ENCODE data around the gene MPZ. TPM values are rescaled to one million over a fixed set of nuclear protein-coding genes. Genes with fewer than 3 reads are reported as not detected.

MPZ gene
- total RNA-seq, 1 experiment from 2014 or later: 54.3 TPM

DNA sequence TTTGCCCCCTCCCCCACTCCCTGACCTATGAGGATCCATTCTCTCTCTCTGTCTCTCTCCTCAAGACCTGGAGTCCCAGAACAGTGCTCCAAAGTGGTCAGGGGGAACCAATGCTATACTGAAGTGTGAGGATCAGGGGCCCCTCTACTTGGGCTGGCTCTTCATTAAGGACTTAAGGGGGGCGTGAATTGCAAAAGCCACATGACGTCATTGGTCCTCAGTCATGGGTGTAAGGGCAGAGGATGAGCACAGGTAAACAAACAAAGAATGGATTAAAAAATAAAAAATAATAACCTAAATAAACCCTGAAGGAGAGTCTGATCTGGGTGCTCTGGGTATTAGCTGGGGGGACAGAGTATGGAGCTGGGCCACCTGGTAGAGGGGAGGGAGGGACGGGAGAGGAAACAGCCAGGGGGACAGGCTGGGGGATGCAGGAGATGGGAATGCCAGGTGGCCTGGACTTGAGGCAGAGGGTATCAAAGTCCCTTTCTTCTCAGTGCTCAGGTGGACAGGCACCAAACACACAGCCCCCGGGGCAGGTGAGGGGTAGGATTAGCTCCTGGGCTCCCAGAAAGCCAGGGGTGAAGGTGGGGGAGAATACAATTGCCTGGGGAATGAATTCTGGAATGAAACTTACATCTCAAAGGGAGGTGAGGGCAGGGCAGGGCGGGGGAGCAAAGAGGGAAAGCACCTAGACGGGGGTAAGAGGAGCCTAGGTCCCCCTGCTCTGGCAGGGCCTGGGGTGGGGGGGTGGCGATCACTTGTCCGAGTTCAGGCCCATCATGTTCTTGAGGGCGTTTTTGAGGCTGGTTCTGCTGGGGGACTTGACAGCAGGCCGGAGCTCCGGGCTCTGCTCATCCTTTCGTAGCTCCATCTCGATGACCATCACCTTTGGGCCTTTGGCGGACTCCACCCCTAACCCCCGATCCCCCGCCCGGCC is 4.6 kb downstream of the MPZ start:
- no peak for DNase-seq (ENCODE audit: extremely low read depth, low read depth)

DNA sequence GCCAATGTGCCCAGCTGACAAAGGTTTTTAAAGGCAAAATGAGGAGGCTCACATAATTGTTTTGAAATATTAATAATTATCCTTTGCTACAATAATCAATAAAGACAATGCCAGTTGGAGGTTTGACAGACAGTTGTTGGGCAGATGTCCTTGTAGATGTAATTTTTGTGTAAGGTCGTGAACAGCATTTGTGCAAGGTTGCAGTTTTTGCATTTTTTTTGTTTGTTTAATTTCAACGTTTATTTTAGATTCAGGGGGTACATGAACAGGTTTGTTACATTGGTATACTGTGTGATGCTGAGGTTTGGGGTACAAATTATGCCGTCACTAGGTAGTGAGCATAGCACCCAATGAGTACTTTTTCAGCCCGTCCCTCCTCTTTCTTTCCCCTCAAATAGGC is 9.3 kb downstream of the MPZ start:
- no peak for DNase-seq (ENCODE audit: extremely low read depth, low read depth)

- no peak for DNase-seq (ENCODE audit: extremely low read depth, low read depth)
Measured at GRCh38 chr1:161299347-161299746, 10.4 kb downstream of the MPZ start.

DNA sequence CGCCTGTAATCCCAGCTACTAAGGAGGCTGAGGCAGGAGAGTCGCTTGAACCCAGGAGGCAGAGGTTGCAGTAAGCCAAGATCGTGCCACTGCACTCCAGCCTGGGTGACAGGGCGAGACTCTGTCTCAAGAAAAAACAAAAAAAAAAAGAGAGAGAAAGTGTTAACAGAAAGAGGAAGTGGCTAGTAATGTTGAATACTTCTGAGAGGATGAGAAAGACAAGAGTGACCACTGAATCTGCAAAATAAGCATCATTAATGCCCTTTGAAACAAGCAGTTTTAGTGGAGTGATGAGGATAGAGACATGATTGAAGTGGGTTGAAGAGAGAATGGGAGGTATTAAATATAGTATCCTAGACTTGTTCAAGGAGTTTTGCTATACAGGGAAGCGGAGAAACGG is 11.7 kb downstream of the MPZ start:
- DNase-seq (ENCODE audit: extremely low read depth, low read depth): no peak

- no peak for DNase-seq (ENCODE audit: extremely low read depth, low read depth)
Measured at GRCh38 chr1:161297415-161297814, 12.4 kb downstream of the MPZ start.

DNA sequence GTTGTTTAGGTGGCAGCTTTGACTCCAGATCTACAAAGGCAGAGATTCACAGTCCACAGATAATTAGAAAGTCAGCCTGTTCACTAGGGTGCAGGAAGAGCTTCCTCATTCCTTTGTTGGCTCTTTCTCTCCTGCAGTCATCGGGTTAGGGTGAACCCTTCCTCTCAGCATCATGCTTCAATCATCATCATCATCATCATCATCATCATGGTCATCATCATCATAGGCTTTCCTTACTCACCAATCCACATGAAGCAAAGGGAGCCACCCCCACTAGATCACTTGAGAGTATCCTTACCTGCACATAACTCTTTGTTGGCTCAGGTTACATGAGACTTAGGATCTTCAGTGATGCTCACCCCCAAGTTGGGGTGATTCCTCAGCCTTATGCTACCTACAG is 19.0 kb downstream of the MPZ start:
- no peak for DNase-seq (ENCODE audit: extremely low read depth, low read depth)

DNA sequence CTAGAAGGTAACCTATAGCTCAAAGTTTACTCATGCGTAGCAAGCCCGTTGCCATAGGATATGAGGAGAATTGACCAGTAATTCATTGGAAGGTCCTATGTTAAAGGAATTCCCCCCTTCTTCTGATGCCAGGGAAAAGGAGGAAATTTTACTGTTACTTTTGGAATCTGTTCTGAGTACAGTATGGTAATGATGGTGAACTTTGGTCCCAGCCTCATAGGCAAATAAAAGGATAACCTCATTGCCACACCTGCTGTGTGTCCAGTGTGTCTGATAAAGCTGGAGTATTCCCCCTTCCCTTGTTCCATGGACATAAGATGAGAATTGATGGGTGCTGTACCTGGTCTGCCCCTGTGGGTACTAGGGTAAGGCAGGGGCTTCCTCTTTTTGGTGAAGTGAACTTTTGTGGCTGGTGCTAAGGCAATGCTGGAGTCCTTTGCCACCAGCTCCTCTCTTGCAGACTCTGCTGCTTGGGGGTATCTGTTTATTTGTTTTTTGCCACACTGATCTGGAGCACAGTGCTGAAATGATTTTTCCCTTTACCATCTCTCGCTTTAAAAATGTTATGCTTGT is 22.2 kb downstream of the MPZ start:
- DNase-seq (ENCODE audit: extremely low read depth, low read depth): no peak

GRCh38 chr1:161285521-161285920 is 24.2 kb downstream of the MPZ start:
- DNase-seq (ENCODE audit: extremely low read depth, low read depth): no peak

- DNase-seq (ENCODE audit: extremely low read depth, low read depth): no peak
Measured at GRCh38 chr1:161285113-161285512, 24.7 kb downstream of the MPZ start.

- DNase-seq (ENCODE audit: extremely low read depth, low read depth): no peak
Measured at GRCh38 chr1:161282991-161283390, 26.8 kb downstream of the MPZ start.

GRCh38 chr1:161274874-161275273 is 34.9 kb downstream of the MPZ start:
- no peak for DNase-seq (ENCODE audit: extremely low read depth, low read depth)

DNA sequence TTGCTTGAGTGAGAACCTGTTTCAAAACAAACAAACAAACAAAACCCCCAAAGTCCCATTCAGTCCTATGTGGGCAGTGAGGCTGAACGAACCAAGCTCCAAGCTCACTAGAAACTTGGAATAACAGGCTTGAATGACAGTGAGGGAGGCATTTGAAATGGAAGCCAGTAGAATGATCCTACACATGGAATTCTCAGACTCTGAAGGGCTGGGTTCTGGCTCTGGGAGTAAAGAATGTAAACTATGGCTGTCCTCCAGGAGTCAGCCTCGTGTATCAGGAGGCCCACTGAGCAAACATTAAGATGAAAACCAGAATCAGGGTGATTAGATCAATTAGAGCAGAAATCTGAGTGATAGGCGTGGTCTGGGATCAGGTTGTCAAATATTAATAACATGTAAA is 36.4 kb downstream of the MPZ start:
- DNase-seq (ENCODE audit: extremely low read depth, low read depth): no peak

DNA sequence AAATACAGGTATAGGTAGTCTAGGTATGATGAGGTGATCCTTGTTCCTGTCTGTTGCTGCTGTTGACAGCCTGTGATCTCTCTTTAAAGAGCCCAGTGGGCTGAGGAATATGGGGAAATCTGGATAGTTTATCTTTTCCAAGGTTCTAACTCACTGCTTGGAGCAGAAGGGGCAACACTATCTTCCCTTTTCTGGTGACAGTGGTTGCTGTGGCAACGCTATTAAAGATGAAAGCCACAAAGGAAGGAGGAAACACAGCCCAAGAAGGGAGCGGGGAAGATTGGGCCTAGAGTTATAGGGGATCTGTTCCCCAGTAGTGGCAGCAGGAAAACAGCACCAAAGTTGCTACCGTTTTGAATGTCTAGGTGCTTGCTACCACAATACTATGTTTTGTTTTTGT is 42.4 kb downstream of the MPZ start:
- DNase-seq (ENCODE audit: extremely low read depth, low read depth): no peak

GRCh38 chr1:161266836-161267235 is 42.9 kb downstream of the MPZ start:
- DNase-seq (ENCODE audit: extremely low read depth, low read depth): no peak

GRCh38 chr1:161266202-161266601 is 43.6 kb downstream of the MPZ start:
- no peak for DNase-seq (ENCODE audit: extremely low read depth, low read depth)

DNA sequence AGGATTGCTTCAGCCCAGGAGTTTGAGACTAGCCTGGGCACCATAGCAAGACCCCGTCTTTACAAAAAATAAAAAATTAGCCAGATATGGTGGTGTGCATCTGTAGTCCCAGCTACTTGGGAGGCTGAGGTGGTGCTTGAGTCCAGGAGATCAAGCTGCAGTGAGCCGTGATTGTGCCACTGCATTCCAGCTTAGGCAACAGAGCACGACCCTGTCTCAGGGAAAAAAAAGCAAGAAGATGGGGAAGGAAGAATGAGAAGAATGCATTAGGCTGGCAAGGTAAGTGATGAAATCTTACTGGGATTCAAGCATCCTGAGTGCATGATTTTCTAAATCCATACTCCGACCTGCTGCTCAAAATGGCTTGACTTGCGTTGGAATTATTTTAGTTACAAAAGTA is 44.5 kb downstream of the MPZ start:
- no peak for DNase-seq (ENCODE audit: extremely low read depth, low read depth)

GRCh38 chr1:161261261-161262235 is 48.2 kb downstream of the MPZ start:
- no peak for DNase-seq (ENCODE audit: extremely low read depth, low read depth)

GRCh38 chr1:161260376-161261260 is 49.1 kb downstream of the MPZ start:
- DNase-seq (ENCODE audit: extremely low read depth, low read depth): no peak

GRCh38 chr1:161259765-161260164 is 50.0 kb downstream of the MPZ start:
- DNase-seq (ENCODE audit: extremely low read depth, low read depth): no peak

- no peak for DNase-seq (ENCODE audit: extremely low read depth, low read depth)
Measured at GRCh38 chr1:161259345-161259702, 50.4 kb downstream of the MPZ start.
